ENCODE data around the gene DNAJC4.

GRCh38 chr11:64208796-64209562 lies 21.4 kb upstream of the DNAJC4 start:
- no peak for TF ChIP-seq POLR2A (IDR thresholded peaks at IDR 0.05; ENCODE audit: extremely low read depth, insufficient read length)
- TF ChIP-seq, protein P1, sequence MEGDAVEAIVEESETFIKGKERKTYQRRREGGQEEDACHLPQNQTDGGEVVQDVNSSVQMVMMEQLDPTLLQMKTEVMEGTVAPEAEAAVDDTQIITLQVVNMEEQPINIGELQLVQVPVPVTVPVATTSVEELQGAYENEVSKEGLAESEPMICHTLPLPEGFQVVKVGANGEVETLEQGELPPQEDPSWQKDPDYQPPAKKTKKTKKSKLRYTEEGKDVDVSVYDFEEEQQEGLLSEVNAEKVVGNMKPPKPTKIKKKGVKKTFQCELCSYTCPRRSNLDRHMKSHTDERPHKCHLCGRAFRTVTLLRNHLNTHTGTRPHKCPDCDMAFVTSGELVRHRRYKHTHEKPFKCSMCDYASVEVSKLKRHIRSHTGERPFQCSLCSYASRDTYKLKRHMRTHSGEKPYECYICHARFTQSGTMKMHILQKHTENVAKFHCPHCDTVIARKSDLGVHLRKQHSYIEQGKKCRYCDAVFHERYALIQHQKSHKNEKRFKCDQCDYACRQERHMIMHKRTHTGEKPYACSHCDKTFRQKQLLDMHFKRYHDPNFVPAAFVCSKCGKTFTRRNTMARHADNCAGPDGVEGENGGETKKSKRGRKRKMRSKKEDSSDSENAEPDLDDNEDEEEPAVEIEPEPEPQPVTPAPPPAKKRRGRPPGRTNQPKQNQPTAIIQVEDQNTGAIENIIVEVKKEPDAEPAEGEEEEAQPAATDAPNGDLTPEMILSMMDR (IDR thresholded peaks at IDR 0.05; ENCODE audit: low read depth, low read length), result no peak
- no peak for TF ChIP-seq MAX (IDR thresholded peaks at IDR 0.05; ENCODE audit: low read depth, low read length)
